Sigmoid colon (tissue), 7 donors: Measurements from ENCODE around the gene DNA2. TPM values are rescaled to one million over a fixed set of nuclear protein-coding genes. Genes with fewer than 3 reads are reported as not detected.
"Not testable (repeated sequence)": the region's sequence is repeated elsewhere in the genome, so short reads cannot be mapped to it uniquely, and the experiment has no call there.

ENCODE experiments used
- DNase-seq: peaks from one replicate; pipeline ENCODE4 v3.0.0-alpha.2; 2019
- H3K27ac ChIP-seq, 4 donors: fragments of 200-600 bp; sonication (generic); one replicate each; pipeline ENCODE4 v1.5.1; 2016 to 2019; ENCODE audit warnings: mild to moderate bottlenecking in 1 of 4
- H3K27me3 ChIP-seq, 3 donors: fragments of 200-600 bp; sonication (generic); one replicate each; pipeline ENCODE4 v1.5.1; 2019; ENCODE audit warnings: mild to moderate bottlenecking in 1 of 3
- H3K36me3 ChIP-seq, 4 donors: fragments of 200-600 bp; sonication (generic); one replicate each; pipeline ENCODE4 v1.5.1; 2016 to 2019
- H3K4me1 ChIP-seq, 4 donors: fragments of 200-600 bp; sonication (generic); one replicate each; pipeline ENCODE4 v1.5.1; 2017 to 2019
- H3K4me3 ChIP-seq, 4 donors: fragments of 200-600 bp; sonication (generic); one replicate each; pipeline ENCODE4 v1.5.1; 2017 to 2019; ENCODE audit warnings: mild to moderate bottlenecking in 2 of 4, moderate library complexity in 1 of 4
- H3K9me3 ChIP-seq, 4 donors: fragments of 200-600 bp in 3 of 4; sonication (generic) in 3 of 4; one replicate each; pipeline versions ENCODE4 v1.5.1 to v1.6.1; 2013 to 2019
- EP300 ChIP-seq, 4 donors: sonication (generic); formaldehyde crosslinking; IDR thresholded peaks; one replicate each; pipeline ENCODE4 v1.6.1; 2017; ENCODE audit warnings: antibody characterized with exemption in 4 of 4
- POLR2A ChIP-seq, 2 donors: fragments of 450-650 bp; IDR thresholded peaks; one replicate each; pipeline ENCODE4 v1.6.1; 2016; ENCODE audit warnings: antibody characterized with exemption in 2 of 2, mild to moderate bottlenecking in 2 of 2, moderate library complexity in 2 of 2
- POLR2AphosphoS5 ChIP-seq, 4 donors: sonication (generic); formaldehyde crosslinking; IDR thresholded peaks; one replicate each; pipeline ENCODE4 v1.6.1; 2017; ENCODE audit warnings: antibody characterized with exemption in 4 of 4
- WGBS, 2 donors: extraction: QIAGEN DNeasy Blood & Tissue Kit; methylation state at CpG; one replicate each; pipeline ENCODE4 v1.1.7; 2013; 5-methylcytosine and 5-hydroxymethylcytosine counted together
- intact Hi-C: fragments of 100-400 bp; cut with DNase I; formaldehyde crosslinking; loops from one replicate; pipeline ENCODE4 v1.15.1; 2023
- polyA plus RNA-seq, 3 donors: library from polyadenylated mRNA; stranded (reverse); fragments of 200-250 nt; gene quantifications; one replicate each; pipeline ENCODE4 v1.2.3, GENCODE V29; 2013
- total RNA-seq, 4 donors: library from RNA; depleted of rRNA; stranded (reverse); fragments of >200 nt; gene quantifications; one replicate each; pipeline ENCODE4 v1.1.0, GENCODE V29; 2016
- TF ChIP-seq, protein P1 (sequence below), 4 experiments: fragments of 450-650 bp in 3 of 4; fragments of 200-600 bp in 1 of 4; IDR thresholded peaks; one replicate each; pipeline ENCODE4 v1.5.1; 2016 to 2019; ENCODE audit warnings: antibody characterized with exemption in 4 of 4, mild to moderate bottlenecking in 3 of 4, moderate library complexity in 2 of 4
- donor health status: healthy with polysubstance abuse.
- donor health status: Bipolar disorder and iron deficiency.
- donor health status: healthy.

The DNA2 gene, protein sequence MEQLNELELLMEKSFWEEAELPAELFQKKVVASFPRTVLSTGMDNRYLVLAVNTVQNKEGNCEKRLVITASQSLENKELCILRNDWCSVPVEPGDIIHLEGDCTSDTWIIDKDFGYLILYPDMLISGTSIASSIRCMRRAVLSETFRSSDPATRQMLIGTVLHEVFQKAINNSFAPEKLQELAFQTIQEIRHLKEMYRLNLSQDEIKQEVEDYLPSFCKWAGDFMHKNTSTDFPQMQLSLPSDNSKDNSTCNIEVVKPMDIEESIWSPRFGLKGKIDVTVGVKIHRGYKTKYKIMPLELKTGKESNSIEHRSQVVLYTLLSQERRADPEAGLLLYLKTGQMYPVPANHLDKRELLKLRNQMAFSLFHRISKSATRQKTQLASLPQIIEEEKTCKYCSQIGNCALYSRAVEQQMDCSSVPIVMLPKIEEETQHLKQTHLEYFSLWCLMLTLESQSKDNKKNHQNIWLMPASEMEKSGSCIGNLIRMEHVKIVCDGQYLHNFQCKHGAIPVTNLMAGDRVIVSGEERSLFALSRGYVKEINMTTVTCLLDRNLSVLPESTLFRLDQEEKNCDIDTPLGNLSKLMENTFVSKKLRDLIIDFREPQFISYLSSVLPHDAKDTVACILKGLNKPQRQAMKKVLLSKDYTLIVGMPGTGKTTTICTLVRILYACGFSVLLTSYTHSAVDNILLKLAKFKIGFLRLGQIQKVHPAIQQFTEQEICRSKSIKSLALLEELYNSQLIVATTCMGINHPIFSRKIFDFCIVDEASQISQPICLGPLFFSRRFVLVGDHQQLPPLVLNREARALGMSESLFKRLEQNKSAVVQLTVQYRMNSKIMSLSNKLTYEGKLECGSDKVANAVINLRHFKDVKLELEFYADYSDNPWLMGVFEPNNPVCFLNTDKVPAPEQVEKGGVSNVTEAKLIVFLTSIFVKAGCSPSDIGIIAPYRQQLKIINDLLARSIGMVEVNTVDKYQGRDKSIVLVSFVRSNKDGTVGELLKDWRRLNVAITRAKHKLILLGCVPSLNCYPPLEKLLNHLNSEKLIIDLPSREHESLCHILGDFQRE
- total RNA-seq, result 1 to 10 TPM; 1.7 to 6.4 (median 2.6) TPM
- polyA plus RNA-seq, result 1 to 10 TPM in 1 of 3 donors, under 1 TPM in 2; under 0.01 to 3.0 (median 0.69) TPM

DNA sequence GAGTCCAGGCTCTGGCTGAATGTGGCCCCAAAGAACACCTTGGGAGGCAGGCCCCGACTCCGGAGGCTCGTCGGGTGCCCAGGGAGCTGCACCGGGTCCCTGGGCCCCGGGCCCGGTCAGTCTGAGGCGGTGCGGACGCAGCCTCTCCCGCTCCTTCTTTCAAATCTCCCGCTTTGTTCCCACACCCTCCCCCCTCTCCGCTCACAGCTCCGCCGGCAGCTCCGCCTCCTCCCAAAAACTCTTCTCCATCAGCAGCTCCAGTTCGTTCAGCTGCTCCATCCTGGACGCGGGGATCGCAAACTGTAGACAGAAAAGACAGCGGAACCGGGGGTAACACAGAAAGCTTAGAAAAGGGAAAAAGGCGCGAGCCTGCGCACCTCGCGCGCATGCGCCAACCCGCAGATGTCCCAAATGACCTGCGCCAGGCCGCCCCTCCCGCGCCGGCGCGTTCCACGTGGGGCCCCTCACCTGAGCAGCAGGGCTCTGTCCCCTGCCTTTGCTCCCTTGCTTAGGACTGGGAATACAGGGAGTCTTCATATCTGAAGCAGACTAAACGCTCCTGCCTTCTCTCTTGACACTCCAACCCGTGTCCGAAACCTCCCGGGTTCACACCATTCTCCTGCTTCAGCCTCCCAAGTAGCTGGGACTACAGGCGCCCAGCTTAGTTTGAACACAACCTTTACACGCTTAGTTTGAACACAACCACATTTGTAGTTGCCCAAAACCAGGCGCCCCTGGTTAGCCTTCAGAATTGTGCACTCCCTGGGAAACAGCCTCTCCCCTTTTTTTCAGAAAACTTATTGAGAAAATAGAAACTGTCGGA lies at the start of gene DNA2:
TSS of gene DNA2 (minus strand) at position 388 of the 823 bp plus-strand sequence. CDS start at position 279, 109 bp downstream.
- no peaks in the 10 kb centered on the region for H3K27me3 ChIP-seq
- H3K4me1 ChIP-seq, result peaks cover 0 to 11% (median 7%) of the 10 kb centered on the region in 4 donors
- intact Hi-C loops, result no loop called here
- no peaks in the 10 kb centered on the region for H3K9me3 ChIP-seq
- peak within 1 kb of the TSS in 3 of 4 donors; percentile 39 to 65 (median 50) for H3K27ac ChIP-seq
- peak within 1 kb of the TSS; percentile 57 to 61 (median 58) for H3K4me3 ChIP-seq
- WGBS, 2 donors, result 2 to 5% methylated on average over 46 of the region's 46 CpGs
- H3K36me3 ChIP-seq, result no peaks in the 10 kb centered on the region
- TF ChIP-seq POLR2AphosphoS5 (IDR thresholded peaks at IDR 0.05) (no peak), EP300 (IDR thresholded peaks at IDR 0.05) (no peak), POLR2A (IDR thresholded peaks at IDR 0.05) (no peak)
- TF ChIP-seq, protein P1, sequence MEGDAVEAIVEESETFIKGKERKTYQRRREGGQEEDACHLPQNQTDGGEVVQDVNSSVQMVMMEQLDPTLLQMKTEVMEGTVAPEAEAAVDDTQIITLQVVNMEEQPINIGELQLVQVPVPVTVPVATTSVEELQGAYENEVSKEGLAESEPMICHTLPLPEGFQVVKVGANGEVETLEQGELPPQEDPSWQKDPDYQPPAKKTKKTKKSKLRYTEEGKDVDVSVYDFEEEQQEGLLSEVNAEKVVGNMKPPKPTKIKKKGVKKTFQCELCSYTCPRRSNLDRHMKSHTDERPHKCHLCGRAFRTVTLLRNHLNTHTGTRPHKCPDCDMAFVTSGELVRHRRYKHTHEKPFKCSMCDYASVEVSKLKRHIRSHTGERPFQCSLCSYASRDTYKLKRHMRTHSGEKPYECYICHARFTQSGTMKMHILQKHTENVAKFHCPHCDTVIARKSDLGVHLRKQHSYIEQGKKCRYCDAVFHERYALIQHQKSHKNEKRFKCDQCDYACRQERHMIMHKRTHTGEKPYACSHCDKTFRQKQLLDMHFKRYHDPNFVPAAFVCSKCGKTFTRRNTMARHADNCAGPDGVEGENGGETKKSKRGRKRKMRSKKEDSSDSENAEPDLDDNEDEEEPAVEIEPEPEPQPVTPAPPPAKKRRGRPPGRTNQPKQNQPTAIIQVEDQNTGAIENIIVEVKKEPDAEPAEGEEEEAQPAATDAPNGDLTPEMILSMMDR (IDR thresholded peaks at IDR 0.05), result no peak
- DNase-seq, result peak; percentile 71

DNA sequence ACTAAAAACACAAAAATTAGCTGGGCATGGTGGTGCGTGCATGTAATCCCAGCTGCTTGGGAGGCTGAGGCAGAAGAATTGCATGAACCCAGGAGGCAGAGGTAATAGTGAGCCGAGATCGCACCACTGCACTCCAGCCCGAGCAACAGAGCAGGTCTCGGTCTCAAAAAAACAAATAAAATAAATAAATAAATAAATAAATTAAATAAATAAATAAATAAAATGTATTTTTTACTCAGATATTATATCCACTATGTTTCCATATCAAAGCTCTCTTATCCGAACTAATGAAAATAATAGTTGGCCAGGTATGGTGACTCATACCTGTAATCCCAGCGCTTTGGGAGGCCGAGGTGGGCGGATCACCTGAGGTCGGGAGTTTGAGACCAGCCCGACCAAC lies 46.8 kb upstream of the DNA2 start:
- H3K36me3 ChIP-seq, result peaks cover 0 to 42% (median 4%) of the 10 kb centered on the region in 4 donors
- intact Hi-C loops, H3K9me3 ChIP-seq, H3K4me1 ChIP-seq, H3K4me3 ChIP-seq, H3K27me3 ChIP-seq, H3K27ac ChIP-seq: not testable (repeated sequence)
- WGBS, 2 donors, result 92 to 97% methylated on average over 11 of the region's 11 CpGs
- DNase-seq, result peak; percentile 22

- intact Hi-C loops, result no loop called here
- Histone ChIP-seq H3K4me3 (no peak overlapping the region), H3K27me3 (no peaks in the 10 kb centered on the region), H3K9me3 (no peaks in the 10 kb centered on the region), H3K4me1 (no peaks in the 10 kb centered on the region), H3K27ac (no peak overlapping the region), H3K36me3 (peaks cover 0 to 47% (median 4%) of the 10 kb centered on the region in 4 donors)
- WGBS, 2 donors, result 48 to 77% methylated on average over 5 of the region's 5 CpGs
- DNase-seq, result no peak
- TF ChIP-seq POLR2A (IDR thresholded peaks at IDR 0.05) (no peak), POLR2AphosphoS5 (IDR thresholded peaks at IDR 0.05) (no peak), EP300 (IDR thresholded peaks at IDR 0.05) (no peak)
- TF ChIP-seq, protein P1 (IDR thresholded peaks at IDR 0.05), result no peak
Measured at GRCh38 chr10:68517188-68517587, 45.4 kb upstream of the DNA2 start.

DNA sequence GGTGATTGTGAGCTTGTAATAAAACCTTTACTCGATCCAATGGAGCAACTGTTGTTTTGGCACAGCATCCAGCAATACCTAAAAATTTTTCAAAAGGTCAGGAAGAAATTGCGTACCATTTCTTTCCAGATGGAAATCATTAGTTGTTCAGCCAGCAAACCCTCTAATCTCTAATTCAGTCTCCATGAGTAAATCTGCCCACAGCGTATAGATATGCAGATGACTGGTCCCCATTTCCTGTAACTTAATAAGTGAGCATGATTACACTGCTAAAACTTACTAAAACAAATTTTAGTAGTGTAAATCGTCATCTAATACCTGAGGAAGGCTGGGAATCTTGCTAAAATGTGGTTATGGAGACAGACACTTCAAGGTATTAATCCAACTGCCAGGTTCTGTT lies 45.0 kb upstream of the DNA2 start:
- Histone ChIP-seq H3K4me1 (no peaks in the 10 kb centered on the region), H3K9me3 (no peaks in the 10 kb centered on the region), H3K27ac (no peak overlapping the region), H3K27me3 (no peaks in the 10 kb centered on the region), H3K4me3 (no peak overlapping the region), H3K36me3 (peaks cover 0 to 50% (median 4%) of the 10 kb centered on the region in 4 donors)
- no peak for DNase-seq
- intact Hi-C loops, result no loop called here
- WGBS, 2 donors, result 59 to 63% methylated on average over 4 of the region's 4 CpGs
- TF ChIP-seq, protein P1 (IDR thresholded peaks at IDR 0.05), result no peak
- TF ChIP-seq EP300 (IDR thresholded peaks at IDR 0.05), result no peak
- TF ChIP-seq POLR2A (IDR thresholded peaks at IDR 0.05), result no peak
- TF ChIP-seq POLR2AphosphoS5 (IDR thresholded peaks at IDR 0.05), result no peak

DNA sequence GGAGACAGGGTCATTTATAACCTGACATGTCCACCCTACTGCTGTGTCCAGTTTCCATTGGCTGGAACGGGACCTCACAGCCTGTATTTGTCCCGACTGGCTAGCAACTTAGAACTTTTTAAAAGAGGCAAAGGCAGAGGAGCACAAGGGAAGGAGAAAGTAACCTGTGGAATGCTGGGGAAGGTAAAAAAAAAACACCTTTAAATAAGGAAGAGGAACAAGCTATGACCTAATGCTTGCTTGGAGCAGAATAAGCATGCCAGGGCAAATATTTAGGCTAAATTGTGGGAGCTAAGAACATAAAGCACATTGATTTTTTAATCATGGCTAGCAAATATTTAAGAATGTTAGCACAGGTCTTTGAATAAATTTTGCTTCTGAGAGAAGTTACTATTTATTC lies 44.4 kb upstream of the DNA2 start:
- H3K27ac ChIP-seq, H3K9me3 ChIP-seq, H3K4me3 ChIP-seq, intact Hi-C loops, H3K4me1 ChIP-seq, H3K27me3 ChIP-seq: not testable (repeated sequence)
- peaks cover 0 to 55% (median 4%) of the 10 kb centered on the region in 4 donors for H3K36me3 ChIP-seq
- WGBS, 2 donors, result 96 to 97% methylated on average over 2 of the region's 2 CpGs
- DNase-seq, result peak; percentile 3
